NT2/D1 (cell line): ENCODE measurements around the gene UMAD1.

Source experiments
- SUZ12 ChIP-seq: IDR thresholded peaks from 2 replicates; pipeline ENCODE4 v1.6.1; 2011; ENCODE audit not compliant: insufficient read length, insufficient read depth; ENCODE audit errors: extremely low read depth
- YY1 ChIP-seq: IDR thresholded peaks from 2 replicates; pipeline ENCODE4 v1.6.1; 2011; ENCODE audit not compliant: insufficient read length, insufficient read depth

DNA sequence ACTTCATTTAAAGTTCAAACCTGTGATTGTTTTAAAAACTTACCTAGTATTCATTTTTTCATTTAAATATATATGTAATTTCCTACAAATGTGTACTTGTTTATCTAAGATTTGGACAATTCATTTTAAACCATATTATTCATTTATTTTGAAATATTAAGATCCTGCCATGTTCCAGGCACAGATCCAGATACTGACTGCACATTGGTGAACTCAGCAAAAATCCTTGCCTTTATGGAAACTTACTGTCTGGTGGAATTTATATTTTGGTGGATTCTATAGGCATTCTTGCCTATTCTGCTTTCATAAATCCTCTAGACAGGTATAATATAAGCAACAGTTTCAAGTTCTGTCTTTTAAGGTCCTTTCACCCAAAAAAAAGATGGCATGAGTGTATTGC is 126.1 kb downstream of the UMAD1 start:
- TF ChIP-seq YY1 (no peak), SUZ12 (no peak)
